HepG2 (cell line): ENCODE measurements around the gene MADCAM1.

Experiments
- GATAD1 ChIP-seq: IDR thresholded peaks from 2 replicates; pipeline ENCODE4 v1.6.1; 2016; ENCODE audit warnings: missing genetic modification reagents, missing compliant biosample characterization
- HNRNPLL ChIP-seq: fragments of 200-400 bp; formaldehyde crosslinking; IDR thresholded peaks from 2 replicates; pipeline ENCODE4 v1.6.1; 2017; ENCODE audit warnings: mild to moderate bottlenecking, low read depth, low read length; ENCODE audit not compliant: poor library complexity, severe bottlenecking
- MTF1 ChIP-seq: sonication (generic); formaldehyde crosslinking; IDR thresholded peaks from 2 replicates; pipeline ENCODE4 v1.5.0; 2020; ENCODE audit warnings: missing genetic modification reagents
- PCBP1 ChIP-seq: fragments of 200-400 bp; formaldehyde crosslinking; IDR thresholded peaks from 2 replicates; pipeline ENCODE4 v1.6.1; 2017; ENCODE audit warnings: mild to moderate bottlenecking, low read depth, low read length, borderline replicate concordance
- PHB2 ChIP-seq: fragments of 450-650 bp; IDR thresholded peaks from 2 replicates; pipeline ENCODE4 v1.6.1; 2018; ENCODE audit not compliant: partially characterized antibody
- POLR2A ChIP-seq, 2 experiments: IDR thresholded peaks; 2 replicates each; pipeline ENCODE4 v1.6.1; 2011; ENCODE audit warnings: low read depth in 2 of 2, low read length in 2 of 2, mild to moderate bottlenecking in 1 of 2, moderate library complexity in 1 of 2; ENCODE audit not compliant: insufficient read depth in 1 of 2
- STAG1 ChIP-seq: sonication (generic); formaldehyde crosslinking; IDR thresholded peaks from 2 replicates; pipeline ENCODE4 v1.4.0; 2020; ENCODE audit warnings: missing genetic modification reagents
- TCF7L2 ChIP-seq: IDR thresholded peaks from 2 replicates; pipeline ENCODE4 v1.6.1; 2011; ENCODE audit warnings: mild to moderate bottlenecking, low read depth, low read length, moderate library complexity
- ZNF12 ChIP-seq: sonication (generic); formaldehyde crosslinking; IDR thresholded peaks from 2 replicates; pipeline ENCODE4 v1.5.0; 2020; ENCODE audit warnings: missing genetic modification reagents
- ZNF333 ChIP-seq: sonication (generic); formaldehyde crosslinking; IDR thresholded peaks from 2 replicates; pipeline ENCODE4 v1.4.0; 2020; ENCODE audit warnings: mild to moderate bottlenecking, missing genetic modification reagents, borderline replicate concordance
- TF ChIP-seq, protein P1 (sequence below): IDR thresholded peaks from 2 replicates; pipeline ENCODE4 v1.6.1; 2012; ENCODE audit warnings: inconsistent platforms
- TF ChIP-seq, protein P2 (sequence below): IDR thresholded peaks from 2 replicates; pipeline ENCODE4 v1.6.1; 2012; ENCODE audit warnings: low read depth, low read length, improper control_type of control experiment
- TF ChIP-seq, protein P3 (sequence below): sonication (generic); formaldehyde crosslinking; conservative IDR thresholded peaks from 2 replicates; pipeline ENCODE4 v1.8.0; 2022; ENCODE audit warnings: missing genetic modification reagents

DNA sequence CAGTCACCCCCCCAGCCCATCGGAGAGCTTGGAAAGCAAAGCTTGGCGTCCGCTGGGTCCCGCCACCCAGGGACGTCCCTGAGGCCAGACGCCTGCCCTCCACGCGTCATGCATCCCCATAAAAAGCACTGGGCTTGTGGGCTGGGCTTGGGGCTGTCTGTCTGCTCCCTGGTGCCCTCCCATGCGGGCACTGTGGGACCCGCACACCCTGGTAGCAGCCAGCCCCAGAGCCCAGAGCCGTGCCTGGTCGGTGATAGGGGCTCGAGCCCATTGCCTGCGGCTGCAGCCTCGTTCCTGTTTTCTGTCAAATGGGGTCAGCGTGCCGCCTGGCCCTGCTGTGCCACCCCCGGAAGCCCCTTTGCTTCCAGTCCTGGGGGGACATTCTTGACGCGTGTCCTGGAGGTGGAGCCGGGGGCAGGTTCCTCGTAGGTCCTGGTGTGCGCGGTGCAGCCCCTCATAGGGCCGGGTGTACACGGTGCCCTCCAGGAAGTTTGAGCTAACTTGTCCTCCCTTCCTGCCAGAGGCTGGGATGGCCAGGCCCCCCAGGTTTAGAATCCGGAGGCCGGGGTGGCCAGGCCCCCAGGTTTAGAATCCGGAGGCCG, 43.2 kb downstream of the MADCAM1 start:
- TF ChIP-seq, protein P1, sequence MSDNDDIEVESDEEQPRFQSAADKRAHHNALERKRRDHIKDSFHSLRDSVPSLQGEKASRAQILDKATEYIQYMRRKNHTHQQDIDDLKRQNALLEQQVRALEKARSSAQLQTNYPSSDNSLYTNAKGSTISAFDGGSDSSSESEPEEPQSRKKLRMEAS = no peak
- TF ChIP-seq POLR2A (IDR thresholded peaks at IDR 0.05; ENCODE audit: insufficient read depth in 1 of 2, low read depth in 2 of 2, low read length in 2 of 2) (no peak), STAG1 (CRISPR knock-in tag) (no peak), PHB2 (no peak), ZNF12 (no peak), ZNF333 (CRISPR knock-in tag) (no peak), PCBP1 (no peak), TCF7L2 (no peak), HNRNPLL (no peak), MTF1 (CRISPR knock-in tag) (no peak), GATAD1 (CRISPR knock-in tag) (no peak)
- TF ChIP-seq, protein P2, sequence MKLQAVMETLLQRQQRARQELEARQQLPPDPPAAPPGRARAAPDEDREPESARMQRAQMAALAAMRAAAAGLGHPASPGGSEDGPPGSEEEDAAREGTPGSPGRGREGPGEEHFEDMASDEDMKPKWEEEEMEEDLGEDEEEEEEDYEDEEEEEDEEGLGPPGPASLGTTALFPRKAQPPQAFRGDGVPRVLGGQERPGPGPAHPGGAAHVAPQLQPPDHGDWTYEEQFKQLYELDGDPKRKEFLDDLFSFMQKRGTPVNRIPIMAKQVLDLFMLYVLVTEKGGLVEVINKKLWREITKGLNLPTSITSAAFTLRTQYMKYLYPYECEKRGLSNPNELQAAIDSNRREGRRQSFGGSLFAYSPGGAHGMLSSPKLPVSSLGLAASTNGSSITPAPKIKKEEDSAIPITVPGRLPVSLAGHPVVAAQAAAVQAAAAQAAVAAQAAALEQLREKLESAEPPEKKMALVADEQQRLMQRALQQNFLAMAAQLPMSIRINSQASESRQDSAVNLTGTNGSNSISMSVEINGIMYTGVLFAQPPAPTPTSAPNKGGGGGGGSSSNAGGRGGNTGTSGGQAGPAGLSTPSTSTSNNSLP = no peak
- TF ChIP-seq, protein P3, sequence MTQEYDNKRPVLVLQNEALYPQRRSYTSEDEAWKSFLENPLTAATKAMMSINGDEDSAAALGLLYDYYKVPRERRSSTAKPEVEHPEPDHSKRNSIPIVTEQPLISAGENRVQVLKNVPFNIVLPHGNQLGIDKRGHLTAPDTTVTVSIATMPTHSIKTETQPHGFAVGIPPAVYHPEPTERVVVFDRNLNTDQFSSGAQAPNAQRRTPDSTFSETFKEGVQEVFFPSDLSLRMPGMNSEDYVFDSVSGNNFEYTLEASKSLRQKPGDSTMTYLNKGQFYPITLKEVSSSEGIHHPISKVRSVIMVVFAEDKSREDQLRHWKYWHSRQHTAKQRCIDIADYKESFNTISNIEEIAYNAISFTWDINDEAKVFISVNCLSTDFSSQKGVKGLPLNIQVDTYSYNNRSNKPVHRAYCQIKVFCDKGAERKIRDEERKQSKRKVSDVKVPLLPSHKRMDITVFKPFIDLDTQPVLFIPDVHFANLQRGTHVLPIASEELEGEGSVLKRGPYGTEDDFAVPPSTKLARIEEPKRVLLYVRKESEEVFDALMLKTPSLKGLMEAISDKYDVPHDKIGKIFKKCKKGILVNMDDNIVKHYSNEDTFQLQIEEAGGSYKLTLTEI (CRISPR knock-in tag) = no peak
